ENCODE measurements around the gene WASL.
"Not testable (repeated sequence)": the region's sequence is repeated elsewhere in the genome, so short reads cannot be mapped to it uniquely, and the experiment has no call there.

WASL gene

DNA sequence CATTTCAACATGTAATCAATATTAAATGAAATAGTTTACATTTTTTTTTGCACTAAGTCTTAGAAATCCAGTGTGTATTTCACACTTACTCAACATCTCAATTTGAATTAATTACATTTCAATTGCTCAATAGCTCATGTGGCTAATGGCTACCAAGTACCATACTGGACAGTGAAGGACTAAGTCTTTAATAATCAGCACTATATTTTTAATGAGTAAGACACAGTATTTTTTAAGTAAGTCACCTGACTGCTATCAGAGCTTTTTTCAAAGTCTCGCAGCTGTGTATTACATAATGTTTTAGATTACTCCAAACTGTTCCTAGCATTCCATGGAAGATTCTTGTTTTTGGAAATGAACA, 19.6 kb downstream of the WASL start:
- no peak for DNase-seq

DNA sequence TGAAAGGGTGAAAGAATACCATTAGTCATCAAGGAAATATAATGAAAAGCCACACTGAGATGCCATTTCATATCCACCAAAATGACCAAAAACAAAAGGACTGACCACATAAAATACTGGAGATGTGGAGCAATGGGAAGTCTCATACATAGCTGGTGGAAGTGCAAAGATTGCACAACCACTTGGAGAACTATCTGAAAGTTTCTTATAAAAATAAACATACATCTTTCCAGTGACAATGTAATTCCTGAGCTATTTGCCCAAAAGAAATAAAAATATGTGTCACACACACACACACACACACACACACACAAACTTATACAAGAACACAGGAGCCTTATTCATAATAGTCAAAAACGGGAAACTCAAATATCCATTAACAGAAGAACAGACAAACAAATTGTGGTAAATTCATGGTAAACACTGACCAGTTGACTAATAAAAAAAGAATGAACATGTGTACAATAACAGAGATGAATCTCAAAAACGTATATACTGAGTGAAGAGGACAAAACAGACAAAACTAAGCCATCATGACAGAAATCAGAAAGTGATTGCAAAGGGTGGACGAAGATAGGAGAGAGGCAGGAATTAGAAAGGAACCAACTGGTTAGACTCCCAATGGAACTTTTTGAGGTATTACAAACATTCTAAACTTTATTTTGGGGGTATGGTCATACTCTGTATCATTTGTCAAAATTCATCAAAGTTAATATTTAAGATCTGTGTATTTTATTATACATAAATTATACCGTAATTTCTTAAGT, 21.5 kb downstream of the WASL start:
- DNase-seq, result no peak

GRCh38 chr7:123725586-123726171, 23.1 kb downstream of the WASL start:
- DNase-seq, result no peak

DNA sequence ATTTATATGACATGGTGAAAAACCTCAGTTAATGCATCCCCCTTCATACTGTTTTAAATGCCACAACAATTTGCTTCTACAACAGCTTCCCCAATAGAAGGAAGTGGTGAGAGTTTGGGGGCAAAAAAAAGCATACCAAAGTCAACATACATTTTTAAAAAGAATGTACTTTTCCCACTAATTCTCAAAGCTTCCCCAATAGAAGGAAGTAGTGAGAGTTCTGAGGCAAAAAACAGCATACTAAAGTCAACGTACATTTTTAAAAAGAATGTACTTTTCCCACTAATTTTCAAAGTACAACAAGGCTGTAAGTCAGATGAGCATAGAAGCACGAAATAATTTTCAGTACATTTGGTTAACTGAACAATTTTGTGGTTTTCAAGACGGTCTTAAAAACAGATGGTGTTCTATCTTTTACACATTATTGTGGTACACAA, 24.0 kb downstream of the WASL start:
- DNase-seq, result no peak

- DNase-seq, result no peak
Observed at GRCh38 chr7:123723913-123724312, 24.9 kb downstream of the WASL start.

DNA sequence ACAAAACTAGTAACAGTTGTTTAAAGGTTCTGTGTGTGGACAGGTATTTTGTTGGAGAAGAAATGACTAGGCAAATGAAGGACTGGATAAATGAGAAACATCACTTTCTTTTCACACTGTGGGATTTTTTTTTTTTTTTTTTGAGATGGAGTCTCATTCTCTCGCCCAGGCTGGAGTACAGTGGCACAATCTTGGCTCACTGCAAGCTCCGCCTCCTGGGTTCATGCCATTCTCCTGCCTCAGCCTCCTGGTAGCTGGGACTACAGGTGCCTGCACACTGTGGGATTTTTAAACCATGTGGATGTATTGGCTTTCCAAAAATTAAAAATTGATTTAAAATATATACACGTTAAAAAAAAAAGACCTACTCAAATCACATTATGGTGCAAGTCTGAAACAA, 28.3 kb downstream of the WASL start:
- DNase-seq, result not testable (repeated sequence)

GRCh38 chr7:123719197-123719721, 29.5 kb downstream of the WASL start:
- DNase-seq, result no peak

DNA sequence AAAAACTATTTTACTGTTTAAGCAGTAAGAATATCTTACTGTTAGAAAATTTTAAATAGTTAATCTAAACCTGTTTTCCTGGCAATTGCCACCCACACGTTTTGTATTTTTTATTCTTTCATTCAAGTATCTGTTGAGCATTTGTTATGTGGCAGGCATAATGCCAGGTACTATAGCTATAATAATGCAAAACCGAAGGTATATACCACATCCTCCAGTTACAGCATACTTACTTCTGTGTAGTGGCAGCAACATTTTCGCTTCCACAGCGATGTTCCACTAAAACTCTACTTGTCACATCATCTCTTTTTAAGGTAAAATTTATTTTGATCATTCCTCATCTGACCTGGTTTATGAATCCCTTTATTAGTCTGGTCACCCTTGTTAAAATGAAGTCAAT, 30.0 kb downstream of the WASL start:
- DNase-seq, result no peak

DNA sequence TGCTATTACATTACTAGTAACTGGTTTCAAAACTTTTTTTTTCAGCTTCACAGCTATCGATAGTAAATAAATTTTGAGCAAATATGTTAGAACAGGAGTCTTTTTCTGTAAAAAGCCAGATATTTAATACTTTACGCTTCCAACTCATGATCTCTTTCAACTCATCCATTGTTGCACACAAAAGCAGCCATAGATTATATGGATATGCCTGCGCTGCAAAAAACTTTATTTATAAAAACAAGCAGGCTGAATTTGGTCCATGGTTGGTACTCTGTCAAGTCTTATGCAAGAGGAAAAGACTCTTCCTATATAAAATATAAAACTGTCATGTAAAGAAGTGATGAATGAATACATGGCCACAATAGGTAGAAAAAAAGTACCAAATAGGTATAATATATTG, 31.1 kb downstream of the WASL start:
- DNase-seq, result no peak

DNA sequence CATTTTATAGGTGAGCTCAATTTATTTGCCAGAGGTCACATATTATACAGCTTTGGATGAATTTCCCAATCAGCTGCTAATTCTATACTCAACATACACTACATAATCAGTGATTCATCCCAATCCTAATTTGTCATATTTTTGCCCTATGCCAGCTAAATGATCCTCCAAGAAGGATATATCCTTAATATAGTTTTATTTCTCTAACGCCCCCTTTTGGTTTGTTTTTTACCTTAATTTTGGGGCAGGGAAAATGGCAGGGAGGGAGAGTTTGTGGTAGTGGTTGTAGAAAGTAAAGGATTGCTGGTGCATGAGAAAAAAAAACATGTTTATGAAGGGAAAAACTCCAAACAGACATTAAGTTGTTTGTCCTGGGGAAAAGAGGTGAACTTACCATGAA, 31.9 kb downstream of the WASL start:
- no peak for DNase-seq

DNA sequence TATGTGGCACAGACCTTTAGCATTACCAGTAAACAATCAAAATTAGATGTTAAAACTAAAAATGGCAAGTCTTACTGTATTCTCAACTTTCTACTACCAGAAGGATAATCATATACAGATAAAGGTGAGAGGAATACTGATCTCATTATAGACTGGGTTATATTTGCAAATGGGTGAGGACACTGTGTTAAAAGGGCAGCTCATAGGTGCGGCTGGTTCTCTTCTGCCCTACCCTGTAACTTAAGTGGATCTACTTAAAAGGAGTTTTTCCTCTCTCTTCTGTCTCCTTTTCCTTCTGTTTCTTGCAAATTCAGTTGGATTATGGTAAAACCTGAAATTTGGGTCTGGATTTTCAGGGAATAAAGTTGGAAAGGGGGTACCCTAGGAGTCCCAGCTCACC, 33.0 kb downstream of the WASL start:
- DNase-seq, result no peak

DNA sequence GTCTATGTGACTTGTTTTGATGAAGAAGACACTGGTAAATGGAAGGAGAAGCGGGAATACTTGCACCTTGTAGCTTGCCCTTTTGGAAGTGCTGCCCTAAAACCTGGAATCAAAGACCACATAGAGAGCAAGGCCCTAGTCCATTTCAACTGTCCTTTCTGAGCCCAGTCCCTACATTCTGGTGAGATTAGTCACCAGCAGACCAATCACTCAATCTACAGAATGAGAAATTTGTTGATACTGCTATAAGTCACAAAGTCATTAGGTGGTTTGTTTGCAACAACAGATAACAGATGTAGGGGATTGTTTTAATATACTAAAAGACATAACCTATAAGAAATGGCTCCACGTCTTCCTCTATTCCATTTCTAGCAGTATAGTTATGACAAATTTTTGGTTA, 33.6 kb downstream of the WASL start:
- no peak for DNase-seq

GRCh38 chr7:123714296-123715080, 34.3 kb downstream of the WASL start:
- no peak for DNase-seq

DNA sequence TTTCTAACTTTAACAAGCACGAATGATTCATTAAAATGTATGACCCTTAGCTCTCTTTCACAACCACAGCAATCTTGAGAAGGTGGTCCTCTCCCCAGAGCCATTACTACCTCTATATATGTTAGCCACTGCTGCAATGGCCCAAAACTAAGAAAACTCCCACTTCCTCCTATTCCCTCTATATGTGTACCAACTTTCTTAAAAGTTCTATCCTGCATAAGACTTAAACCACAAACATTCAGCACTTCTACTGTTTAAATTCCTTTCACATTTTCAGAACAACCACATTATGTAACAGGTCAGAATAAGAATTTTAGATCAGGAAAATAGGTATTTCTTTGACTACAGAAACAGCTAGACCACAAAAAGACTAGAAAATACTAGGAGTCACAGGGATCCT, 36.2 kb downstream of the WASL start:
- DNase-seq, result no peak

DNA sequence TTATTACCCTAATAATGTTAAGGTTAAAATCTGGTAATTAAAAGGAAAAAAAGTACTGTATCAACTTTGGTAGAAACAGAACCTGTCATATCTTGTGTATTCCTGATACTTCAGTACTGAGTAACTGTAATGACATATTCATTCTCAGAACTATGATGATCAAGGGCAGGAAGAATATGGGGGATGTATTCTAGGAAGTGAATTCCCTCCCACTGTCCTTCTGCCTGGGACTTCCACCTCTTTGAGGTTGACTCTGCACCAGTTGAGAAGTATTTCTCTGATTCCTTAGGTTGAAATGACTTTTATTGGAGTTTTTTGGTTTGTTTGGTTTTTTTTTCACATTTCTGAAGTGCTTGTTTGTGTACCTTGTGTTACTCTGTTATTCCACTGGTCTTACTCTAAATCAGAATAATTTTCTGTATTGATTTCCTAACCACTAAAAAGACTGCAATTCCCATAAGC, 36.9 kb downstream of the WASL start:
- DNase-seq, result no peak

DNA sequence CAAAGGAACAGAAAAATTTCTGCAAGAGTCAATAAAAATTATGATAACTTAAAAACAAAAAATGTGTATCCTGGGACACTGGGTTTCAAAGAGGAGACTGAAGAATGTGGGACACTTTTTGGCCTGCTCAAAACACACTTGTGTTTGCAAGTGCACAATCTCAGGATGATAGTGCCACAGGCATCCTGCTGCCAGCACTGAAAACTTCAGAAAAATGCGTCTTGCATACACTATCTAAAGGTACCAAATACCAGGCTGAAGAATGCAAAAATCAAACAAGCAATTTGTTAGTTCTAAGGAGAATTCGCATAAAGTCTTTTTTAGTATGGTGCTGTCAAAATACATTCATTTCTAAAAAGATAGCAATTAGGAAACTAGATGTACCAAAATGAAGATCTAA, 38.1 kb downstream of the WASL start:
- DNase-seq, result no peak

GRCh38 chr7:123709525-123709924, 39.3 kb downstream of the WASL start:
- DNase-seq, result no peak

- DNase-seq, result no peak
Observed at GRCh38 chr7:123705211-123705901, 43.4 kb downstream of the WASL start.

DNA sequence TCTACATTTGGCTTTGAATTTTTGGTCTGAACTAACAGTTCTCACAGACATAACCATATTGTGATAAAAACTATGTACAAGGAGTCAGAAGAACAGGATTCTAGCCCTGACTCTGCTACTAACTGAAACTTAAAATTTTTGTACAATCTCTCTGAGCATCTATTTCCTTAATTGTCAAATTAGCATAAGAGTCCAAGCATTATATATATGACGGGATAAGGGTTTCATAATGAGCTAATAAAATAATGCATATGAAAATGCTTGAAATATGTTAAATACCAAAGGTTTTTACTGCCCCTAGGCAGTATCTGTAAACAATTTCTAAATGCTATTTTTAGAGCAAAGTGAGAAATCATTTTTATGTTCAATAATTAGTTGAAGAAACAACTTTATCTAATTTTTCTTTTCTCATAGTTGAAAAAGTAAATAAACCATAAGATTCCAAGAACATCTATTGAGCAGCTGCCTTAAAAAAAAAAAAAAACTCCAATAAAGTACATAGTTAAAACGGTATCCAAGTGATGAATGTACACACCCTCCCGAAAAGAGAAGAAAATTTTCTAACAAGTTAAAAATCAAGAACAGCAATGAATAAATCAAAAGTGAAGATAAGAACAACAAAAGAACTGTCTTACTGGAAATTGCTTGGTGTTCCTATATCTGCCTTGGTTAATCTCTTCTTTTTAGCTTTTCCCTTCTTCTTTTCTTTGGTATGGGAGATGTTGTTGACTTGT, 52.7 kb downstream of the WASL start:
- no peak for DNase-seq

GRCh38 chr7:123692471-123692877, 56.3 kb downstream of the WASL start:
- no peak for DNase-seq

DNA sequence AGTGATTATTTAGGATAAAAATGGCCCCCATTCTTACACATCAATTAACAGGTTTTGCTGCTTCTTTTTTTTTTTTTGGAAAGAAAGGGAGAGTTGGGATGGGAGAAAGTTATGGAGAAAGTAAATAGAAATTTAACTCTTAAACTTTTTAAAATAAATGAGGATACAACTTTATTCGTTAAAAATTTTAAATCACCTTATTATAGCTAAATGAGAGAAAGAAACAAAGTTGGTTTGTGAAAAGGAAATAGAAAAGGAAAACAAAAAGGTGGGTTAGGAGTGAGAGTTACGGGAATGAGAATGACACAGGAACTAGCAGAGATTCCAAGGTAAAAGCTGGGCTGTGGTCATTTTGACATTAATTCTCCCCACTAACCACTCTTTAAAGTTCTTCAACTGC, 58.3 kb downstream of the WASL start:
- DNase-seq, result no peak

GRCh38 chr7:123689250-123689649, 59.6 kb downstream of the WASL start:
- no peak for DNase-seq

Measured in SHP77 treated with DMSO at 0.1 percent for 48 hours (cell line).